Activated T-helper 1 cell treated with Interleukin-2 at 50 U/mL for 16 hours (primary cell): ENCODE data around the gene HIVEP3.
"Not testable (repeated sequence)": the region's sequence is repeated elsewhere in the genome, so short reads cannot be mapped to it uniquely, and the experiment has no call there.

Source experiments
- DNase-seq: peaks from one replicate; pipeline ENCODE4 v3.0.0-alpha.2; 2020; ENCODE audit warnings: low read depth

HIVEP3 gene

GRCh38 chr1:41918450-41919043 lies at the start of gene HIVEP3:
HIVEP3 (minus strand) TSS chr1:41918922.
- DNase-seq = no peak

GRCh38 chr1:41964400-41964799 lies 45.7 kb upstream of the HIVEP3 start:
- no peak for DNase-seq

GRCh38 chr1:41963636-41964035 lies 44.9 kb upstream of the HIVEP3 start:
- no peak for DNase-seq

- DNase-seq = no peak
Measured at GRCh38 chr1:41958015-41958673, 39.4 kb upstream of the HIVEP3 start.

- no peak for DNase-seq
Measured at GRCh38 chr1:41957568-41957967, 38.8 kb upstream of the HIVEP3 start.

GRCh38 chr1:41955461-41956159 lies 36.9 kb upstream of the HIVEP3 start:
- DNase-seq = no peak

GRCh38 chr1:41954533-41954944 lies 35.8 kb upstream of the HIVEP3 start:
- no peak for DNase-seq

GRCh38 chr1:41953291-41953690 lies 34.6 kb upstream of the HIVEP3 start:
- no peak for DNase-seq

- DNase-seq = no peak
Measured at GRCh38 chr1:41952208-41952607, 33.5 kb upstream of the HIVEP3 start.

GRCh38 chr1:41951492-41951891 lies 32.8 kb upstream of the HIVEP3 start:
- not testable (repeated sequence) for DNase-seq

GRCh38 chr1:41950820-41951219 lies 32.1 kb upstream of the HIVEP3 start:
- no peak for DNase-seq

- not testable (repeated sequence) for DNase-seq
Measured at GRCh38 chr1:41945946-41946345, 27.2 kb upstream of the HIVEP3 start.

- no peak for DNase-seq
Measured at GRCh38 chr1:41943717-41944116, 25.0 kb upstream of the HIVEP3 start.

- no peak for DNase-seq
Measured at GRCh38 chr1:41942278-41942677, 23.6 kb upstream of the HIVEP3 start.

- no peak for DNase-seq
Measured at GRCh38 chr1:41941381-41941780, 22.7 kb upstream of the HIVEP3 start.

GRCh38 chr1:41939194-41939593 lies 20.5 kb upstream of the HIVEP3 start:
- no peak for DNase-seq

- no peak for DNase-seq
Measured at GRCh38 chr1:41936107-41936506, 17.4 kb upstream of the HIVEP3 start.

- DNase-seq = no peak
Measured at GRCh38 chr1:41935226-41935625, 16.5 kb upstream of the HIVEP3 start.

GRCh38 chr1:41933106-41933505 lies 14.4 kb upstream of the HIVEP3 start:
- no peak for DNase-seq

- no peak for DNase-seq
Measured at GRCh38 chr1:41931578-41931977, 12.9 kb upstream of the HIVEP3 start.

- DNase-seq = no peak
Measured at GRCh38 chr1:41927118-41927517, 8.4 kb upstream of the HIVEP3 start.

- no peak for DNase-seq
Measured at GRCh38 chr1:41925712-41926111, 7.0 kb upstream of the HIVEP3 start.

- DNase-seq = no peak
Measured at GRCh38 chr1:41924911-41925310, 6.2 kb upstream of the HIVEP3 start.
